Measurements from ENCODE around the gene CIT. TPM values are rescaled to one million over a fixed set of nuclear protein-coding genes. Genes with fewer than 3 reads are reported as not detected.

CIT gene
- total and polyA plus RNA-seq, 2 donors (not counting 1 experiment from before 2014, with no cell fraction given): 6.8 to 25.4 TPM

- DNase-seq (ENCODE audit: low read depth in 2 of 2): no peak
- Histone ChIP-seq H3K27ac (ENCODE audit: insufficient read depth, low read length) (no peak overlapping the region), H3K9me3 (ENCODE audit: control insufficient read depth, insufficient read depth, low read depth, low read length) (no peaks in the 10 kb centered on the region), H3K4me1 (ENCODE audit: control insufficient read depth, extremely low read depth, insufficient read depth, low read length) (no peaks in the 10 kb centered on the region), H3K79me2 (ENCODE audit: control insufficient read depth, insufficient read depth, low read length) (peaks cover 3% of the 10 kb centered on the region), H3K36me3 (ENCODE audit: control insufficient read depth, insufficient read depth, low read length) (peaks cover 2% of the 10 kb centered on the region), H3K9ac (ENCODE audit: insufficient read depth, low read length) (no peak overlapping the region), H3K27me3 (ENCODE audit: control insufficient read depth, insufficient read depth, low read length) (no peaks in the 10 kb centered on the region), H3K4me3 (replicated peaks in 1 of 4; ENCODE audit: control extremely low read depth in 1 of 4, insufficient read depth in 1 of 4, low read depth in 3 of 4, low read length in 4 of 4) (no peak overlapping the region), H3K4me2 (ENCODE audit: extremely low read depth, insufficient read depth, low read length) (no peak overlapping the region), H4K20me1 (ENCODE audit: control insufficient read depth, extremely low read depth, insufficient read depth, low read length) (no peaks in the 10 kb centered on the region), H2AFZ (ENCODE audit: low read length) (no peak overlapping the region)
- TF ChIP-seq EZH2 (IDR thresholded peaks at IDR 0.05; ENCODE audit: low read length, missing control alignments): no peak
- TF ChIP-seq CTCF (conservative IDR thresholded peaks at IDR 0.05 in 1 of 2, IDR thresholded peaks at IDR 0.05 in 1 of 2; ENCODE audit: low read depth in 1 of 2, low read length in 2 of 2): no peak
These were observed 80.0 kb downstream of the CIT start for GRCh38 chr12:119797090-119797489.

- no peak overlapping the region for H3K4me2 ChIP-seq (ENCODE audit: extremely low read depth, insufficient read depth, low read length)
- H3K27ac ChIP-seq (ENCODE audit: insufficient read depth, low read length): no peak overlapping the region
- no peaks in the 10 kb centered on the region for H4K20me1 ChIP-seq (ENCODE audit: control insufficient read depth, extremely low read depth, insufficient read depth, low read length)
- no peak for TF ChIP-seq EZH2 (IDR thresholded peaks at IDR 0.05; ENCODE audit: low read length, missing control alignments)
- no peak for TF ChIP-seq CTCF (conservative IDR thresholded peaks at IDR 0.05 in 1 of 2, IDR thresholded peaks at IDR 0.05 in 1 of 2; ENCODE audit: low read depth in 1 of 2, low read length in 2 of 2)
- no peaks in the 10 kb centered on the region for H3K27me3 ChIP-seq (ENCODE audit: control insufficient read depth, insufficient read depth, low read length)
- peaks cover 2% of the 10 kb centered on the region for H3K36me3 ChIP-seq (ENCODE audit: control insufficient read depth, insufficient read depth, low read length)
- no peaks in the 10 kb centered on the region for H3K4me1 ChIP-seq (ENCODE audit: control insufficient read depth, extremely low read depth, insufficient read depth, low read length)
- no peaks in the 10 kb centered on the region for H3K79me2 ChIP-seq (ENCODE audit: control insufficient read depth, insufficient read depth, low read length)
- no peak overlapping the region for H3K4me3 ChIP-seq (replicated peaks in 1 of 4; ENCODE audit: control extremely low read depth in 1 of 4, insufficient read depth in 1 of 4, low read depth in 3 of 4, low read length in 4 of 4)
- DNase-seq (ENCODE audit: low read depth in 2 of 2): no peak
- no peak overlapping the region for H2AFZ ChIP-seq (ENCODE audit: low read length)
- H3K9me3 ChIP-seq (ENCODE audit: control insufficient read depth, insufficient read depth, low read depth, low read length): no peaks in the 10 kb centered on the region
- no peak overlapping the region for H3K9ac ChIP-seq (ENCODE audit: insufficient read depth, low read length)
These were observed 80.8 kb downstream of the CIT start for GRCh38 chr12:119796292-119796691.

GRCh38 chr12:119791453-119791852 is 85.7 kb downstream of the CIT start:
- Histone ChIP-seq H3K79me2 (ENCODE audit: control insufficient read depth, insufficient read depth, low read length) (no peaks in the 10 kb centered on the region), H3K27ac (ENCODE audit: insufficient read depth, low read length) (no peak overlapping the region), H3K4me2 (ENCODE audit: extremely low read depth, insufficient read depth, low read length) (no peak overlapping the region), H2AFZ (ENCODE audit: low read length) (no peak overlapping the region), H4K20me1 (ENCODE audit: control insufficient read depth, extremely low read depth, insufficient read depth, low read length) (no peaks in the 10 kb centered on the region), H3K36me3 (ENCODE audit: control insufficient read depth, insufficient read depth, low read length) (peaks cover 2% of the 10 kb centered on the region), H3K9me3 (ENCODE audit: control insufficient read depth, insufficient read depth, low read depth, low read length) (no peaks in the 10 kb centered on the region), H3K9ac (ENCODE audit: insufficient read depth, low read length) (no peak overlapping the region), H3K4me3 (replicated peaks in 1 of 4; ENCODE audit: control extremely low read depth in 1 of 4, insufficient read depth in 1 of 4, low read depth in 3 of 4, low read length in 4 of 4) (no peak overlapping the region), H3K4me1 (ENCODE audit: control insufficient read depth, extremely low read depth, insufficient read depth, low read length) (no peaks in the 10 kb centered on the region), H3K27me3 (ENCODE audit: control insufficient read depth, insufficient read depth, low read length) (no peaks in the 10 kb centered on the region)
- DNase-seq (ENCODE audit: low read depth in 2 of 2): no peak
- no peak for TF ChIP-seq EZH2 (IDR thresholded peaks at IDR 0.05; ENCODE audit: low read length, missing control alignments)
- no peak for TF ChIP-seq CTCF (conservative IDR thresholded peaks at IDR 0.05 in 1 of 2, IDR thresholded peaks at IDR 0.05 in 1 of 2; ENCODE audit: low read depth in 1 of 2, low read length in 2 of 2)

Measured in fibroblast of lung (primary cell).